RWPE2 (cell line): ENCODE measurements around the gene NPFFR2.

ENCODE experiments used
- ATAC-seq: fragments of 200-7000 bp; cut with Tn5 transposase; 3 replicates; pipeline ENCODE4 v1.9.1; 2021; ENCODE audit warnings: low read depth
- DNase-seq: peaks from one replicate; pipeline ENCODE4 v3.0.0-alpha.2; 2020; ENCODE audit warnings: low spot score
- H3K27ac ChIP-seq: fragments of 450-650 bp; 2 replicates; pipeline ENCODE4 v1.5.1; 2017; ENCODE audit warnings: mild to moderate bottlenecking; ENCODE audit not compliant: poor library complexity, severe bottlenecking
- H3K27me3 ChIP-seq: fragments of 250-450 bp; sonication (Bioruptor Pico); 2 replicates; pipeline ENCODE4 v1.5.1; 2021; ENCODE audit warnings: mild to moderate bottlenecking, moderate library complexity; ENCODE audit not compliant: insufficient read depth, poor library complexity, severe bottlenecking
- H3K36me3 ChIP-seq: fragments of 250-450 bp; sonication (Bioruptor Pico); 2 replicates; pipeline ENCODE4 v1.5.1; 2020; ENCODE audit warnings: low read depth, mild to moderate bottlenecking, moderate library complexity
- H3K4me1 ChIP-seq: fragments of 250-450 bp; sonication (Bioruptor Pico); 2 replicates; pipeline ENCODE4 v1.5.1; 2021; ENCODE audit warnings: mild to moderate bottlenecking, moderate library complexity; ENCODE audit not compliant: insufficient read depth, poor library complexity, severe bottlenecking
- H3K4me3 ChIP-seq: fragments of 250-450 bp; sonication (Bioruptor Pico); 2 replicates; pipeline ENCODE4 v1.5.1; 2021; ENCODE audit warnings: mild to moderate bottlenecking, moderate library complexity; ENCODE audit not compliant: severe bottlenecking
- H3K9me3 ChIP-seq: fragments of 250-450 bp; sonication (Bioruptor Pico); 2 replicates; pipeline ENCODE4 v1.5.1; 2021; ENCODE audit warnings: mild to moderate bottlenecking, moderate library complexity; ENCODE audit not compliant: severe bottlenecking
- TF ChIP-seq, protein P1 (sequence below): fragments of 450-650 bp; IDR thresholded peaks from one replicate; pipeline ENCODE4 v1.5.1; 2017; ENCODE audit warnings: mild to moderate bottlenecking, moderate library complexity; ENCODE audit not compliant: poor library complexity, severe bottlenecking

NPFFR2 gene

DNA sequence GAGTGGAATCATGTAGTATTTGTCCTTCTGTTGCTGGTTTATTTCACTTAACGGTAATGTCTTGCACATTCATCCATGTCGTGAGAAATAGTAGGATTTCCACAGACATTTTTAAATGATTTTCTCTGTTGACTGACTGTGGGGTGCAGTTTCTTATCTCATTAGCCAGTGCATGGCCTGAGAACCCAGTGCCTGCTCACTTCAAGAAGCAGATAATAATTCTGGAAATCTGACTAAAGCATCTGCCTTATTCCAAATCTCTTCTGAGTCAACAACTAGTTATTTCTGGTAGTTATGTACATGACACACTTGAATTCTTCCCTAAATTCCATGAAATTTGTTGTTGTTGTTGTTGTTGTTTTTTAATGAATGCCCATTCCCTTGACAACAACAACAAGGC lies 77.6 kb downstream of the NPFFR2 start:
- TF ChIP-seq, protein P1, sequence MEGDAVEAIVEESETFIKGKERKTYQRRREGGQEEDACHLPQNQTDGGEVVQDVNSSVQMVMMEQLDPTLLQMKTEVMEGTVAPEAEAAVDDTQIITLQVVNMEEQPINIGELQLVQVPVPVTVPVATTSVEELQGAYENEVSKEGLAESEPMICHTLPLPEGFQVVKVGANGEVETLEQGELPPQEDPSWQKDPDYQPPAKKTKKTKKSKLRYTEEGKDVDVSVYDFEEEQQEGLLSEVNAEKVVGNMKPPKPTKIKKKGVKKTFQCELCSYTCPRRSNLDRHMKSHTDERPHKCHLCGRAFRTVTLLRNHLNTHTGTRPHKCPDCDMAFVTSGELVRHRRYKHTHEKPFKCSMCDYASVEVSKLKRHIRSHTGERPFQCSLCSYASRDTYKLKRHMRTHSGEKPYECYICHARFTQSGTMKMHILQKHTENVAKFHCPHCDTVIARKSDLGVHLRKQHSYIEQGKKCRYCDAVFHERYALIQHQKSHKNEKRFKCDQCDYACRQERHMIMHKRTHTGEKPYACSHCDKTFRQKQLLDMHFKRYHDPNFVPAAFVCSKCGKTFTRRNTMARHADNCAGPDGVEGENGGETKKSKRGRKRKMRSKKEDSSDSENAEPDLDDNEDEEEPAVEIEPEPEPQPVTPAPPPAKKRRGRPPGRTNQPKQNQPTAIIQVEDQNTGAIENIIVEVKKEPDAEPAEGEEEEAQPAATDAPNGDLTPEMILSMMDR = no peak
- Histone ChIP-seq H3K27ac (no peak overlapping the region), H3K4me1 (peaks cover 13% of the 10 kb centered on the region), H3K9me3 (no peaks in the 10 kb centered on the region), H3K4me3 (no peak overlapping the region), H3K27me3 (no peaks in the 10 kb centered on the region), H3K36me3 (no peaks in the 10 kb centered on the region)
- DNase-seq (no peak), ATAC-seq (no peak)

DNA sequence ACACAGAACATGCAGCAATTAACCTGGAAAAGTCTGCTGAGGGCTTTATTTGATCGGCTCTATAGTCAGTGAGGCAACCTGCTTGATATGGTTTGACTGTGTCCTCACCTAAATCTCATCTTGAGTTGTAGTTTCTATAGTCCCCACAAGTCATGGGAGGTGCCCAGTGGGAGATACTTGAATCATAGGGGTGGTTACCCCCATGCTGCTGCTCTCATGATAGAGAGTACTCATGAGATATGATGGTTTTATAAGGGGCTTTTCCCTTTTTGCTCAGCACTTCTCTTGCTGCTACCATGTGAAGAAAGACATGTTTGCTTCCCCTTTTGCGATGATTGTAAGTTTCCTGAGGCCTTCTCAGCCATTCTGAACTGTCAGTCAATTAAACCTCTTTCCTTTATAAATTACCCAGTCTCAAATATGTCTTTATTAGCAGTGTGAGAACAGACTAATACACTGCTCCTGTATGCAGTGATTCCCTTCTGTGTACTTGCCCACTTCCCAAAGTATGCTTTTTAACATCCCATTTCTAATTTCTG lies 78.2 kb downstream of the NPFFR2 start:
- Histone ChIP-seq H3K27ac (no peak overlapping the region), H3K27me3 (no peaks in the 10 kb centered on the region), H3K9me3 (no peaks in the 10 kb centered on the region), H3K4me1 (peaks cover 13% of the 10 kb centered on the region), H3K4me3 (no peak overlapping the region), H3K36me3 (no peaks in the 10 kb centered on the region)
- ATAC-seq (no peak), DNase-seq (no peak)
- TF ChIP-seq, protein P1 = no peak

- H3K36me3 ChIP-seq = no peaks in the 10 kb centered on the region
- DNase-seq (no peak), ATAC-seq (peak; percentile 23; the same call in 1 of the 3 replicates)
- H3K4me1 ChIP-seq = peaks cover 13% of the 10 kb centered on the region
- no peak overlapping the region for H3K4me3 ChIP-seq
- H3K9me3 ChIP-seq = no peaks in the 10 kb centered on the region
- no peak overlapping the region for H3K27ac ChIP-seq
- TF ChIP-seq, protein P1 = no peak
- no peaks in the 10 kb centered on the region for H3K27me3 ChIP-seq
Observed at GRCh38 chr4:72110886-72111285, 79.1 kb downstream of the NPFFR2 start.

DNA sequence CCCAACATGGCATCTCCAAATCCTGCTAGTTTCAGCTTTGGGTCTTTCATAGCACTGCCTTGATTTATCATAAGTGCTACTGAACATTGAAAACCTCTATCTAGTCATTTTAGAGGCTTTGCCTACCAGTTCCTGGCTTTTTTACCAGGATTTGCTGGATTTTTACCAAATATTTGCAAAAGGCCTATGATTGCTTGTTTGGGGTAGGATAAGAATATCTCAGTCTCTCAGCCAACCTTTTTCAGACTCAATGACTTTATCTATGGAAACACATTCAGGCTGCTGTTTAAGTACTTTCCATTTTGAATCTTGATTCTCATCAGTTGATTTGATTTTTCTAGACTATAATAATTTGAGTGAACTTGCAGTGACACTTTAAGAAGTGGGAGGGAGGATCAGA lies 80.1 kb downstream of the NPFFR2 start:
- ATAC-seq (no peak), DNase-seq (no peak)
- no peak overlapping the region for H3K4me3 ChIP-seq
- H3K27me3 ChIP-seq = no peaks in the 10 kb centered on the region
- H3K27ac ChIP-seq = no peak overlapping the region
- H3K36me3 ChIP-seq = no peaks in the 10 kb centered on the region
- TF ChIP-seq, protein P1 = no peak
- H3K4me1 ChIP-seq = peaks cover 13% of the 10 kb centered on the region
- H3K9me3 ChIP-seq = no peaks in the 10 kb centered on the region

DNA sequence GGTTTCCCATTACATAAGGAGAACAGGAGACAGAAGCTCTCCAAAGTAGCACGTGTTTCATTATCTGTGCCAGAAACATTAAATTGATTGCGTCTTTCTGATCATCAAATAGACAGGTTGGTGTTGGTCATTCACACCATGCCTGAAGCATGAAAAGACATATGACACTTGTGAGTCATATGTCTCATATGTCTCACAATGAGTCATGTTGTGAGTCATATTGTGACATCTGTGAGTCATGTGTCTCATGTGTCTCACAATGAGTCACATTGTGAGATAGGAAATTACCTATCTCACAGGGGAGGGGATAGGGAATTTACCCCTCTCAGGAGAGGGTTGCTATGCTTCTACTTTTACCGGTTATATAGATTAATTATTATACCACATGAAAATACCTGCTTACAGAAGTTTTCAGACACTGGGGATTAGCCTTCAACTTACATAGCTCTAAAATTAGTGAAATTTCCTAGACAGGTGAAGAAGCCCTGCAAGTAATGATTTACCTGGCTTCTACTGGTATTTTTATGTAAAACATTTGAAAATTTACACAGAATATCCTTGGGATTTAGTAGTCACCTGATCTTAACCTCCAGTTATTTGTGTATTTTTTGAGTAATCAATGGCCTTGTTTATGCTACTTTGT lies 80.8 kb downstream of the NPFFR2 start:
- Histone ChIP-seq H3K27me3 (no peaks in the 10 kb centered on the region), H3K36me3 (no peaks in the 10 kb centered on the region), H3K27ac (peak overlapping the region; percentile 34), H3K4me1 (peaks cover 13% of the 10 kb centered on the region), H3K4me3 (no peak overlapping the region), H3K9me3 (no peaks in the 10 kb centered on the region)
- TF ChIP-seq, protein P1 = no peak
- DNase-seq = no peak
- ATAC-seq = peak; percentile 88
